OCI-LY1 (cell line): ENCODE data around the gene CHST11.

Source experiments
- H2AFZ ChIP-seq: fragments of 200-600 bp; sonication (generic), shearing (Covaris generic); 2 replicates; pipeline ENCODE4 v1.6.0; 2014; ENCODE audit warnings: antibody characterized with exemption, mild to moderate bottlenecking, low read length
- H3F3A ChIP-seq: fragments of 200-600 bp; sonication (generic), shearing (Covaris generic); 2 replicates; pipeline ENCODE4 v1.6.0; 2014; ENCODE audit warnings: mild to moderate bottlenecking, antibody characterized with exemption, low read length, moderate library complexity; ENCODE audit not compliant: insufficient read depth
- H3K27ac ChIP-seq: fragments of 200-600 bp; sonication (generic); 2 replicates; pipeline ENCODE4 v1.5.1; 2014; ENCODE audit warnings: low read length, mixed run types, mild to moderate bottlenecking, low read depth; ENCODE audit not compliant: poor library complexity, severe bottlenecking
- H3K27me3 ChIP-seq: fragments of 200-600 bp; sonication (generic); 2 replicates; pipeline ENCODE4 v1.6.0; 2014; ENCODE audit warnings: antibody characterized with exemption, mild to moderate bottlenecking, low read length, moderate library complexity; ENCODE audit not compliant: insufficient read depth
- H3K36me3 ChIP-seq: fragments of 200-600 bp; sonication (generic); 2 replicates; pipeline ENCODE4 v1.6.1; 2014; ENCODE audit warnings: mild to moderate bottlenecking, antibody characterized with exemption, low read length, moderate library complexity, mixed read lengths; ENCODE audit not compliant: insufficient read depth
- H3K4me1 ChIP-seq: fragments of 200-600 bp; sonication (generic); 2 replicates; pipeline ENCODE4 v1.5.1; 2014; ENCODE audit warnings: mild to moderate bottlenecking, low read length, moderate library complexity; ENCODE audit not compliant: insufficient read depth, severe bottlenecking
- H3K4me2 ChIP-seq: fragments of 200-600 bp; sonication (generic), shearing (Covaris generic); 2 replicates; pipeline ENCODE4 v1.6.1; 2014; ENCODE audit warnings: low read length
- H3K4me3 ChIP-seq: fragments of 200-600 bp; sonication (generic); 2 replicates; pipeline ENCODE4 v1.5.1; 2014; ENCODE audit warnings: low read length, low read depth, mild to moderate bottlenecking, mixed read lengths; ENCODE audit not compliant: poor library complexity, severe bottlenecking
- H3K79me2 ChIP-seq: fragments of 200-600 bp; shearing (Covaris generic); 2 replicates; pipeline ENCODE4 v1.6.1; 2016; ENCODE audit warnings: mixed run types, low read length, mixed read lengths; ENCODE audit not compliant: insufficient read depth
- H3K9ac ChIP-seq: fragments of 200-600 bp; sonication (generic), shearing (Covaris generic); 2 replicates; pipeline ENCODE4 v1.6.1; 2014; ENCODE audit warnings: mild to moderate bottlenecking, low read length, mixed read lengths
- H3K9me2 ChIP-seq: fragments of 200-600 bp; sonication (generic), shearing (Covaris generic); 2 replicates; pipeline ENCODE4 v1.6.1; 2014; ENCODE audit warnings: low read depth, mild to moderate bottlenecking, low read length, mixed read lengths
- H3K9me3 ChIP-seq: fragments of 200-600 bp; shearing (Covaris generic); 2 replicates; pipeline ENCODE4 v1.6.1; 2014; ENCODE audit warnings: low read length, mixed read lengths
- H4K20me1 ChIP-seq: fragments of 200-600 bp; sonication (generic), shearing (Covaris generic); 2 replicates; pipeline ENCODE4 v1.6.0; 2016; ENCODE audit warnings: mild to moderate bottlenecking, low read length; ENCODE audit not compliant: insufficient read depth
- EZH2 ChIP-seq: fragments of 200-600 bp; sonication (generic), shearing (Covaris generic); IDR thresholded peaks from 2 replicates; pipeline ENCODE4 v1.8.0; 2017; ENCODE audit warnings: borderline replicate concordance, mixed run types, mild to moderate bottlenecking, antibody characterized with exemption, low read length, moderate library complexity, mixed read lengths
- TF ChIP-seq, protein P1 (sequence below): fragments of 200-600 bp; sonication (generic), shearing (Covaris generic); IDR thresholded peaks from 2 replicates; pipeline ENCODE4 v1.5.1; 2017; ENCODE audit warnings: mild to moderate bottlenecking, antibody characterized with exemption, low read length, moderate library complexity, mixed read lengths

The CHST11 gene

DNA sequence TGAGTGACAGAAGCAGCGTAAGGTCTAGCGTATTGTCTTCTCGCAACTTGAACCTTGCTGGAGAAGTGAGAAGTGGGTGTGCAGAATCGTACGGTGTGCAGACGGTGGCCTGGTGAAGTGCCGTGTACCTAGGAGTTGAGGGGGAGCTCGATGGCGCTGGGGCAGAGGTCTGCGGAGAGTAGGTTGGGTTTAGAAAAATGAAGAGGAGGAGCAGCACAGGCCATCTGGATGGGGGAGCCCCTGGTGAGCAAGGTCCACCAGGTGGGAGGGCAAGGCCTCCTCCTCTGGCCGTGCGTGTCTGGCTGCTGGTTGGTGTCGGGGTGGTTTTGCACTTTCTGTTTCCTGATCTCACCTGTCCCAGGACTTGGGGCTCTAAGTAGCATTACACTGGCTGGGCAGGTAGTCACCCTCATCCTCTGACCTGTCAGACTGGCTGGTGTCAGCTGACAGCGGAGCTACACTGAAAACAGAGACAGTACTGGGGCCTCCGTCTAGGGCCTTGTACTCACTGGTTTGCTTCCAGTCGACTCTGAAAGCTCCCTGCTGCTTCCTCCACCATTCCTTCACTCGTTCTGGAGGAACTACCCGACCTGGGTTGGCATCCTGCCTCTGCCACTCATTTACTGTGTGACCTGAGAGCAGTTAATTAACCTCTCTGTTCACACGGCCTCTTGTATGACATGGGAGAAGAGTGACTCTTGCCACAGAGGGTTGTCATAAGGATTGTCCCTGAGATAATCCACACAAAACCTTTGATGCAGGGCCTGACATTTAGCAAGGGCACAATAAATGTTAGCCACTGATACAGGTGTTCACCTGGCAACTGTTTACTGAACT, 273.1 kb downstream of the CHST11 start:
- Histone ChIP-seq H3K9me3 (no peaks in the 10 kb centered on the region), H3K79me2 (no peaks in the 10 kb centered on the region), H4K20me1 (no peaks in the 10 kb centered on the region), H3K4me2 (no peak overlapping the region), H3K9ac (no peak overlapping the region), H3K9me2 (no peaks in the 10 kb centered on the region), H2AFZ (no peak overlapping the region), H3K4me3 (no peak overlapping the region), H3K27ac (no peak overlapping the region), H3K27me3 (no peaks in the 10 kb centered on the region), H3K4me1 (peaks cover 11% of the 10 kb centered on the region), H3F3A (no peaks in the 10 kb centered on the region), H3K36me3 (no peaks in the 10 kb centered on the region)
- TF ChIP-seq, protein P1, sequence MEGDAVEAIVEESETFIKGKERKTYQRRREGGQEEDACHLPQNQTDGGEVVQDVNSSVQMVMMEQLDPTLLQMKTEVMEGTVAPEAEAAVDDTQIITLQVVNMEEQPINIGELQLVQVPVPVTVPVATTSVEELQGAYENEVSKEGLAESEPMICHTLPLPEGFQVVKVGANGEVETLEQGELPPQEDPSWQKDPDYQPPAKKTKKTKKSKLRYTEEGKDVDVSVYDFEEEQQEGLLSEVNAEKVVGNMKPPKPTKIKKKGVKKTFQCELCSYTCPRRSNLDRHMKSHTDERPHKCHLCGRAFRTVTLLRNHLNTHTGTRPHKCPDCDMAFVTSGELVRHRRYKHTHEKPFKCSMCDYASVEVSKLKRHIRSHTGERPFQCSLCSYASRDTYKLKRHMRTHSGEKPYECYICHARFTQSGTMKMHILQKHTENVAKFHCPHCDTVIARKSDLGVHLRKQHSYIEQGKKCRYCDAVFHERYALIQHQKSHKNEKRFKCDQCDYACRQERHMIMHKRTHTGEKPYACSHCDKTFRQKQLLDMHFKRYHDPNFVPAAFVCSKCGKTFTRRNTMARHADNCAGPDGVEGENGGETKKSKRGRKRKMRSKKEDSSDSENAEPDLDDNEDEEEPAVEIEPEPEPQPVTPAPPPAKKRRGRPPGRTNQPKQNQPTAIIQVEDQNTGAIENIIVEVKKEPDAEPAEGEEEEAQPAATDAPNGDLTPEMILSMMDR, result no peak
- TF ChIP-seq EZH2, result no peak

DNA sequence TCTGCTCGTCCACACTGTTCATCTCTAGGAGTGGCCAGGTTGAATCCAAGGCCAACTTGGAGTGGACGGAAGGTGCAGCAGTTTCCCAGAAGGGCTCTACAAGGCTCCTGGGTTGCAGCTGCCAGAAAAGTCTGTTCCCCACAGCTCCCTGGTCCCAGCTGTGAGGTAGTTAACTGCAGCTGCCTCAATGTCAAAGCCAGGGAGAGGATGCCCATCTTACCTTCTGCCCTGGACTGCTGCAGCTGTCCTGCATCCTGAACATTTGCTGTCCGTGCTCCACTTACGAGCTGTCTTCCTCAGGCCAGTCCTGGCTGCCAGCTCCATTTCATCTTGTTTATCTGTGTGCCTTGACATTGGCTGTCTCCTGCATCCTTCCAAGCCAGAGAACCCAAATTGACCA, 274.0 kb downstream of the CHST11 start:
- H3K79me2 ChIP-seq, result no peaks in the 10 kb centered on the region
- no peaks in the 10 kb centered on the region for H4K20me1 ChIP-seq
- peaks cover 11% of the 10 kb centered on the region for H3K4me1 ChIP-seq

DNA sequence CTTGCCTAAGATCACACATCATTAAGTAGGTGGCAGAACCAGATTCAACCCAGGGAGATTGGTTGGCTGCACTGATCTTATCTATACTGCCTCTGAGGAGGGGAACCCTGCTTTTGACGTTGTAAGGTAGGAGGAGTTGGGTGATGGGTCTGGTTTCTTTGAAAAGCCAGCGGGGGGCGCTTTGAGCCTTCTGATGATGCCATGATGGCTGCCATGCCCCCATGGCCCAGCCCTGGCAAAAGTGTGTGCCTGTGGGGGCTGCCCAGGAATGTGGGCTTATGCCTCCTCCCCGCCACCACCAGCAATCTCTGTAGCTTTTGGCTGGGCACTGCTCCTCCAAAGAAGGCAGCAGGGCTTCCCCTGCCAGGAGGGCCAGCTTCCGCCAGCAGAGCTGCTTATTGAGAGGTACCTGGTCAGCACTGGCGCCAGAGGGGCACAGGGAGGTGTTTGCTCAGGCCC, 277.0 kb downstream of the CHST11 start:
- Histone ChIP-seq H3K36me3 (no peaks in the 10 kb centered on the region), H3K9me2 (no peaks in the 10 kb centered on the region), H3F3A (no peaks in the 10 kb centered on the region), H3K79me2 (no peaks in the 10 kb centered on the region), H3K9me3 (no peaks in the 10 kb centered on the region), H2AFZ (no peak overlapping the region), H3K27ac (no peak overlapping the region), H3K4me2 (no peak overlapping the region), H4K20me1 (no peaks in the 10 kb centered on the region), H3K4me3 (no peak overlapping the region), H3K27me3 (no peaks in the 10 kb centered on the region), H3K4me1 (no peaks in the 10 kb centered on the region), H3K9ac (no peak overlapping the region)
- TF ChIP-seq, protein P1, result peak; percentile 36
- TF ChIP-seq EZH2, result no peak

More for the DNA sequence above, 274.0 kb downstream of the CHST11 start:
- Histone ChIP-seq H3F3A (no peaks in the 10 kb centered on the region), H3K9ac (no peak overlapping the region), H3K9me2 (no peaks in the 10 kb centered on the region), H3K27me3 (no peaks in the 10 kb centered on the region), H3K36me3 (no peaks in the 10 kb centered on the region), H3K4me2 (no peak overlapping the region), H3K9me3 (no peaks in the 10 kb centered on the region), H3K4me3 (no peak overlapping the region), H2AFZ (no peak overlapping the region), H3K27ac (no peak overlapping the region)
- TF ChIP-seq EZH2, result no peak
- TF ChIP-seq, protein P1, result no peak
